IMR-90 (cell line): ENCODE data around the gene F12. TPM values are rescaled to one million over a fixed set of nuclear protein-coding genes. Genes with fewer than 3 reads are reported as not detected.

ENCODE experiments used
- ATAC-seq: fragments of 200-7000 bp; cut with Tn5 transposase; 2 replicates; pipeline ENCODE4 v1.9.1; 2020; ENCODE audit warnings: low read depth, mild to moderate bottlenecking, moderate library complexity
- BruUV-seq: library from RNA; stranded (reverse); fragments of 400-500 nt; replicated peaks from 2 replicates; lab custom pipeline; 2021; lab: Mats Ljungman, UMichigan
- CTCF ChIA-PET: fragments of 300-600 bp; formaldehyde crosslinking; extraction: SDS; loops from one replicate; lab custom pipeline; 2021; ENCODE audit warnings: antibody characterized with exemption; lab: Yijun Ruan, JAX
- POLR2A ChIA-PET: fragments of 300-600 bp; sonication (Branson Sonifier 250); formaldehyde crosslinking; loops from one replicate; lab custom pipeline; 2022; ENCODE audit warnings: antibody characterized with exemption; ENCODE audit not compliant: unreplicated experiment; lab: Charles Lee
- DNase-seq: peaks from one replicate; pipeline ENCODE4 v3.0.0; 2013
- H2AFZ ChIP-seq: replicated peaks from 2 replicates; pipeline ENCODE3; 2013; ENCODE audit warnings: low read length, mild to moderate bottlenecking; ENCODE audit not compliant: poor library complexity
- H2AK5ac ChIP-seq: 2 replicates; pipeline ENCODE4 v1.6.1; 2013; ENCODE audit warnings: low read depth, low read length, inconsistent platforms
- H2AK9ac ChIP-seq: replicated peaks from 2 replicates; pipeline ENCODE3; 2013; ENCODE audit warnings: mild to moderate bottlenecking, low read depth, low read length, moderate library complexity; ENCODE audit not compliant: poor library complexity
- H2BK120ac ChIP-seq: 2 replicates; pipeline ENCODE4 v1.6.1; 2013; ENCODE audit warnings: low read depth, low read length, inconsistent platforms
- H2BK15ac ChIP-seq: 3 replicates; pipeline ENCODE4 v1.6.1; 2013; ENCODE audit warnings: low read depth, low read length, inconsistent platforms
- H2BK20ac ChIP-seq: 2 replicates; pipeline ENCODE4 v1.6.1; 2013; ENCODE audit warnings: low read depth, mild to moderate bottlenecking, inconsistent platforms, low read length, moderate library complexity
- H2BK5ac ChIP-seq: 2 replicates; pipeline ENCODE4 v1.6.1; 2013; ENCODE audit warnings: mild to moderate bottlenecking, low read depth, low read length, inconsistent platforms; ENCODE audit not compliant: poor library complexity, severe bottlenecking
- H3K14ac ChIP-seq: replicated peaks from 2 replicates; pipeline ENCODE4 v1.6.1; 2013; ENCODE audit warnings: low read depth, low read length, inconsistent platforms
- H3K18ac ChIP-seq: 2 replicates; pipeline ENCODE4 v1.6.1; 2013; ENCODE audit warnings: low read depth, low read length, control low read depth
- H3K23ac ChIP-seq: 2 replicates; pipeline ENCODE4 v1.6.1; 2013; ENCODE audit warnings: low read depth, low read length, inconsistent platforms
- H3K27ac ChIP-seq: 2 replicates; pipeline ENCODE4 v1.5.1; 2013; ENCODE audit warnings: mild to moderate bottlenecking, control low read depth, low read length; ENCODE audit not compliant: insufficient read depth
- H3K27me3 ChIP-seq: 2 replicates; pipeline ENCODE4 v1.6.1; 2013; ENCODE audit warnings: low read length; ENCODE audit not compliant: control insufficient read depth, insufficient read depth
- H3K36me3 ChIP-seq: 2 replicates; pipeline ENCODE4 v1.6.1; 2013; ENCODE audit warnings: low read length, mixed read lengths; ENCODE audit not compliant: control insufficient read depth, insufficient read depth
- H3K4ac ChIP-seq: 2 replicates; pipeline ENCODE4 v1.6.1; 2013; ENCODE audit warnings: low read depth, low read length, inconsistent platforms
- H3K4me1 ChIP-seq: 2 replicates; pipeline ENCODE4 v1.6.1; 2013; ENCODE audit warnings: low read length, mixed read lengths; ENCODE audit not compliant: control insufficient read depth, insufficient read depth
- H3K4me2 ChIP-seq: 2 replicates; pipeline ENCODE4 v1.6.1; 2013; ENCODE audit warnings: low read depth, mild to moderate bottlenecking, control low read depth, low read length, moderate library complexity
- H3K4me3 ChIP-seq: 2 replicates; pipeline ENCODE4 v1.5.1; 2013; ENCODE audit warnings: low read depth, mild to moderate bottlenecking, control low read depth, low read length, moderate library complexity; ENCODE audit not compliant: insufficient read depth
- H3K56ac ChIP-seq: 2 replicates; pipeline ENCODE4 v1.6.1; 2013; ENCODE audit warnings: low read length, inconsistent platforms; ENCODE audit not compliant: insufficient read depth; ENCODE audit errors: extremely low read depth
- H3K79me1 ChIP-seq, 2 experiments: 2 replicates each; pipeline ENCODE4 v1.6.1; 2013; ENCODE audit warnings: low read length in 2 of 2, inconsistent platforms in 1 of 2, low read depth in 1 of 2
- H3K9ac ChIP-seq: 2 replicates; pipeline ENCODE4 v1.6.1; 2013; ENCODE audit warnings: low read depth, low read length, control low read depth
- H3K9me1 ChIP-seq: 2 replicates; pipeline ENCODE4 v1.6.1; 2013; ENCODE audit warnings: low read length, inconsistent platforms; ENCODE audit not compliant: insufficient read depth
- H3K9me3 ChIP-seq: 2 replicates; pipeline ENCODE4 v1.6.1; 2013; ENCODE audit warnings: low read length; ENCODE audit not compliant: control insufficient read depth, insufficient read depth
- H4K20me1 ChIP-seq: 2 replicates; pipeline ENCODE4 v1.6.1; 2013; ENCODE audit warnings: low read length, inconsistent platforms; ENCODE audit not compliant: insufficient read depth
- H4K5ac ChIP-seq: 2 replicates; pipeline ENCODE4 v1.6.1; 2013; ENCODE audit warnings: mild to moderate bottlenecking, low read depth, low read length, control low read depth
- H4K8ac ChIP-seq, 2 experiments: 2 replicates each; pipeline ENCODE4 v1.6.1; 2013; ENCODE audit warnings: low read depth in 2 of 2, low read length in 2 of 2, control low read depth in 1 of 2, inconsistent platforms in 1 of 2
- H4K91ac ChIP-seq: 2 replicates; pipeline ENCODE4 v1.6.1; 2013; ENCODE audit warnings: low read depth, low read length, inconsistent platforms; ENCODE audit not compliant: insufficient read depth
- BHLHE40 ChIP-seq: fragments of 150-350 bp; IDR thresholded peaks from 2 replicates; pipeline ENCODE4 v1.6.1; 2016; ENCODE audit warnings: mild to moderate bottlenecking, low read depth, low read length
- MAZ ChIP-seq: IDR thresholded peaks from 2 replicates; pipeline ENCODE4 v1.6.1; 2012; ENCODE audit warnings: low read depth, mild to moderate bottlenecking, low read length, improper control_type of control experiment, moderate library complexity, borderline replicate concordance
- MXI1 ChIP-seq: IDR thresholded peaks from 2 replicates; pipeline ENCODE4 v1.6.1; 2012; ENCODE audit warnings: low read depth, mild to moderate bottlenecking, low read length, moderate library complexity, borderline replicate concordance
- RAD21 ChIP-seq: IDR thresholded peaks from 2 replicates; pipeline ENCODE4 v1.6.1; 2012; ENCODE audit warnings: low read length, improper control_type of control experiment
- RFX5 ChIP-seq: IDR thresholded peaks from 2 replicates; pipeline ENCODE4 v1.8.0; 2012; ENCODE audit warnings: low read depth, mild to moderate bottlenecking, low read length, moderate library complexity
- WGBS, 2 experiments: methylation state at CpG; one replicate each; pipeline versions ENCODE4 v1.1.5 to v1.1.7; 2013; ENCODE audit warnings: missing lambda C conversion rate in 2 of 2; ENCODE audit not compliant: insufficient read length in 1 of 2; ENCODE audit errors: extremely low coverage in 2 of 2; 5-methylcytosine and 5-hydroxymethylcytosine counted together
- dilution Hi-C: fragments of 300-500 bp; cut with HindIII; formaldehyde crosslinking; loops from one replicate; pipeline ENCODE4 v1.14.3; 2018; ENCODE audit warnings: low sequenced_read_pairs; ENCODE audit not compliant: unreplicated experiment
- in situ Hi-C: fragments of 300-500 bp; cut with MboI; formaldehyde crosslinking; loops from 3 replicates; pipeline ENCODE4 v1.14.3; 2019; ENCODE audit warnings: low sequenced_read_pairs, inconsistent platforms, mixed read lengths
- intact Hi-C: fragments of 100-400 bp; cut with micrococcal nuclease; formaldehyde crosslinking; loops from 2 replicates; pipeline ENCODE4 v1.10.0; 2022
- polyA plus RNA-seq, 3 experiments: library from polyadenylated mRNA; depleted of rRNA; stranded (reverse); fragments of >200 nt; gene quantifications; 2 replicates each; pipeline ENCODE4 v1.2.3, GENCODE V29; 2012; ENCODE audit warnings: low replicate concordance in 1 of 3
- total RNA-seq: library from RNA; depleted of rRNA; stranded (reverse); fragments of >200 nt; gene quantifications from 2 replicates; pipeline ENCODE4 v1.2.3, GENCODE V29; 2012
- TF ChIP-seq, protein P1 (sequence below): fragments of 150-350 bp; IDR thresholded peaks from 2 replicates; pipeline ENCODE4 v1.6.1; 2017; ENCODE audit warnings: mild to moderate bottlenecking, antibody characterized with exemption, low read length, low read depth
- TF ChIP-seq, protein P2 (sequence below): conservative IDR thresholded peaks from 2 replicates; pipeline ENCODE4 v1.5.1; 2012; ENCODE audit warnings: mild to moderate bottlenecking, low read depth, low read length, improper control_type of control experiment

F12 gene
- total and polyA plus RNA-seq, 2 of the 4 experiments (the other 2 are of a cell fraction), result 0.36 to 1.2 TPM

DNA sequence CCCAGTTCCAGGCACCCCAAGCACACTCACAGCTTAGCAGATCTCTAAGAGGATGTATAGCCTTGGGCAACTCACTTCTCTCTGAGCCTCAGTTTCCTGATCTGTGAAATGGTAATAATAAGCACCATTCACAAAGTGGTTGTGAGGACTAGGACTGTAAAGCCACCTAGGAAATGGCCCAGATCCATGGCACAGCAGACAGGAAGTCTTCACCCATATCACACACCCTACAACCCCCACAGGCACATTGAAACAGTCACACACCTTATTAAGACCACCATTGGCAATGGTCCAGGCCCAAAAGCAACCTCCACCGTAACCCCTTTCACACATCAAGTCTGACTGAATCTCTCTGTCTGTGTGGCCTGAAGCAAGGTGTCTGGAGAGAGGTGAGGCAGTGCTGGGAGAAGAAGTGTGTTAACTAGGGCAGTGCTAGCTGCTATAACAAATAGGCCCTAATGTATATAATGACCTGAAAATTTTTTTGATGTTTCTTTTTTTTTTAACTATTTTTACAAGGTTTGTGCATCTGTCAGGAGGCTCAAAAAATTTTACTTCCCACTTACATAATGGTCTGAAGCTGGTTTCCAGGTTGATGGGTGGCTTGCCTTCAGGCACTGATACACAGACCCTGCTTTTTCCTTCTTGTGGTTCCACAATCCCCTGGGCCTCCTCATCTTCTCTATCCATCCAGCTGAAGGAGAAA is 54.0 kb downstream of the F12 start:
- BruUV-seq, result no TSS peak
- no peak overlapping the region for H3K4me2 ChIP-seq
- H3K23ac ChIP-seq, result no peak overlapping the region
- peaks cover 2% of the 10 kb centered on the region; the same call in 1 of the 2 replicates for H3K9me3 ChIP-seq
- peaks cover 18% of the 10 kb centered on the region for H3K27me3 ChIP-seq
- ChIA-PET POLR2A (no interaction called here), CTCF (interaction anchor here (0.6 to 1.2 kb wide), 2 partner anchors 28 to 120 kb away, joined by 5 to 10 read pairs; no protein-coding TSS in a partner anchor)
- no peak overlapping the region for H2AK9ac ChIP-seq
- H4K5ac ChIP-seq, result no peak overlapping the region
- no peak overlapping the region for H2AK5ac ChIP-seq
- TF ChIP-seq MAZ (no peak), MXI1 (no peak), RAD21 (no peak), RFX5 (no peak), BHLHE40 (no peak)
- TF ChIP-seq, protein P1, sequence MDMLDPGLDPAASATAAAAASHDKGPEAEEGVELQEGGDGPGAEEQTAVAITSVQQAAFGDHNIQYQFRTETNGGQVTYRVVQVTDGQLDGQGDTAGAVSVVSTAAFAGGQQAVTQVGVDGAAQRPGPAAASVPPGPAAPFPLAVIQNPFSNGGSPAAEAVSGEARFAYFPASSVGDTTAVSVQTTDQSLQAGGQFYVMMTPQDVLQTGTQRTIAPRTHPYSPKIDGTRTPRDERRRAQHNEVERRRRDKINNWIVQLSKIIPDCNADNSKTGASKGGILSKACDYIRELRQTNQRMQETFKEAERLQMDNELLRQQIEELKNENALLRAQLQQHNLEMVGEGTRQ, result no peak
- TF ChIP-seq, protein P2, sequence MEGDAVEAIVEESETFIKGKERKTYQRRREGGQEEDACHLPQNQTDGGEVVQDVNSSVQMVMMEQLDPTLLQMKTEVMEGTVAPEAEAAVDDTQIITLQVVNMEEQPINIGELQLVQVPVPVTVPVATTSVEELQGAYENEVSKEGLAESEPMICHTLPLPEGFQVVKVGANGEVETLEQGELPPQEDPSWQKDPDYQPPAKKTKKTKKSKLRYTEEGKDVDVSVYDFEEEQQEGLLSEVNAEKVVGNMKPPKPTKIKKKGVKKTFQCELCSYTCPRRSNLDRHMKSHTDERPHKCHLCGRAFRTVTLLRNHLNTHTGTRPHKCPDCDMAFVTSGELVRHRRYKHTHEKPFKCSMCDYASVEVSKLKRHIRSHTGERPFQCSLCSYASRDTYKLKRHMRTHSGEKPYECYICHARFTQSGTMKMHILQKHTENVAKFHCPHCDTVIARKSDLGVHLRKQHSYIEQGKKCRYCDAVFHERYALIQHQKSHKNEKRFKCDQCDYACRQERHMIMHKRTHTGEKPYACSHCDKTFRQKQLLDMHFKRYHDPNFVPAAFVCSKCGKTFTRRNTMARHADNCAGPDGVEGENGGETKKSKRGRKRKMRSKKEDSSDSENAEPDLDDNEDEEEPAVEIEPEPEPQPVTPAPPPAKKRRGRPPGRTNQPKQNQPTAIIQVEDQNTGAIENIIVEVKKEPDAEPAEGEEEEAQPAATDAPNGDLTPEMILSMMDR, result no peak
- H3K4ac ChIP-seq, result no peak overlapping the region
- H3K27ac ChIP-seq, result no peak overlapping the region
- H3K9me1 ChIP-seq, result peaks cover 5% of the 10 kb centered on the region; the same call in 1 of the 2 replicates
- intact Hi-C loops, result no loop called here
- no peak overlapping the region for H2BK15ac ChIP-seq
- H3K4me3 ChIP-seq, result no peak overlapping the region
- peaks cover 11% of the 10 kb centered on the region in 2 experiments for H3K79me1 ChIP-seq
- no peaks in the 10 kb centered on the region; the same call in 1 of the 2 replicates for H4K20me1 ChIP-seq
- DNase-seq, result no peak
- no peaks in the 10 kb centered on the region for H3K36me3 ChIP-seq
- no peak overlapping the region for H3K14ac ChIP-seq
- no CpG with 5 or more reads among the region's 1 CpG for whole genome bisulfite sequencing, 2 experiments
- no peak for ATAC-seq
- H3K4me1 ChIP-seq, result peaks cover 6% of the 10 kb centered on the region
- H3K18ac ChIP-seq, result no peak overlapping the region
- H4K8ac ChIP-seq, result no peak overlapping the region
- no peak overlapping the region for H3K9ac ChIP-seq
- no peak overlapping the region for H3K56ac ChIP-seq
- H2BK5ac ChIP-seq, result no peak overlapping the region
- H4K91ac ChIP-seq, result no peak overlapping the region
- H2BK120ac ChIP-seq, result no peak overlapping the region
- no peak overlapping the region for H2AFZ ChIP-seq
- H2BK20ac ChIP-seq, result no peak overlapping the region
- in situ Hi-C loops, result no loop called here
- dilution Hi-C loops, result no loop called here
